CD4-positive, alpha-beta T cell treated with Interleukin-17A for 1 hour (primary cell): ENCODE measurements around the gene GH2.
"Not testable (repeated sequence)": the region's sequence is repeated elsewhere in the genome, so short reads cannot be mapped to it uniquely, and the experiment has no call there.

Experiments
- DNase-seq: peaks from one replicate; pipeline ENCODE4 v3.0.0-alpha.2; 2020

Gene GH2

GRCh38 chr17:63910096-63910495 lies 28.4 kb upstream of the GH2 start:
- DNase-seq, result no peak

DNA sequence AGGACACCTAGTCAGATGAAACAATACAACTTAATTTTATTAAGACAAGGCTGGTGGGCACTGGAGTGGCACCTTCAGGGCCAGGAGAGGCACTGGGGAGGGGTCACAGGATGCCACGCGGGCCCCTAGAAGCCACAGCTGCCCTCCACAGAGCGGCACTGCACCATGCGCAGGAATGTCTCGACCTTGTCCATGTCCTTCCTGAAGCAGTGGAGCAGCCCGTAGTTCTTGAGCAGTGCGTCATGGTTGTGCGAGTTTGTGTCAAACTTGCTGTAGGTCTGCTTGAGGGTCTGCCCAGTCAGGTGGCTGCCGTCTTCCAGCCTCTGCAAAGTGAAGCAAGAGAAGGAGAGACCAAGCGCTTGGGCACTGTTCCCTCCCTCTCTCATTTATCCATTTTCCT lies 27.8 kb upstream of the GH2 start:
- DNase-seq, result not testable (repeated sequence)

DNA sequence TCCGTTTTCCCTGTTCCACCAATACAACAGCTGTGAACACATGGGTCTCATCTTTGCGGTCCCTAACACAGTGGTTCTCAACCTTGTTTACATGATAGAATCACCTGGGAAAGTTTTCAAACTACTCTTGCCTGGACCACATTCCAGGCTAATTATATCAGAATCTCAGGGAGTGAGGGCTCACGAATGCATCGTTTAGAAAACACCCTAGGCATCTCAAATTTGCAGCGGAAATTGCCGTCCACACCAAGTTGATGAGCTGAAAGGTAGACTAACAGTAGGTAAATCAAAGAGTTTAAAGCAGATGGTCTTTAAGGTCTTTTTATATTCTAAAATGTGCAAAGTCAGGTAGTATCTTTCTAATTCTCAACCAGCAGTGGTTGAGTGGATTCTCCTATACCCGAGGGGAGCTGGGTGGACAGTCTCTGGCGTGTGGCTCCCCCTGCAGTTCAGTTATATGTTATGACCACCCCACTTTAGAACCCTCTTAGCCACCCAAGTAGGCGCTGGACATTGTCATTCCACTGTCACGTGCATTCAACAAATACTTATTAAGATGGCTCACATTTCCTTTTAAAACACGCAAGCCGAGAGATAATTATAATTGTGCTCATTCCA lies 25.5 kb upstream of the GH2 start:
- DNase-seq, result not testable (repeated sequence)

GRCh38 chr17:63904796-63905195 lies 23.1 kb upstream of the GH2 start:
- DNase-seq, result not testable (repeated sequence)

DNA sequence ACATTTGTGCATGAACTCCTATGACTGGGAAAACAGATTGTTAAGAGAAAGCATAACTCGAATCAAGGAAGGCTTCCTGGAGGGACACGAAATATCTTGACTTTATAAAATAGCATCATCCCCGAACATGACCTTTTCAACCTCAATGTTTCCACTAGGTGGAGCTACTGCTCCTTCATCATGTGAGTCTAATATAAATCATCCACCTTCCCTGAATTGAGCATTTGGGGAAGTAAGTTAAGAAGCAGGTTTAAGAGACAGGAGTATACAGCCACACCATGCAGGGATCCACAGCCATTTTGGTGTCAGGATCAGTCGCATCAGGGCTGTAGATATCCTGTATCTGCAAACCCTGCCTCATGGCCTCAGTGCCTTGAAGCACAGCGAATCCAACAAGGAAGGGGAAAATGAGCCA lies 22.1 kb upstream of the GH2 start:
- peak; percentile 66 for DNase-seq

DNA sequence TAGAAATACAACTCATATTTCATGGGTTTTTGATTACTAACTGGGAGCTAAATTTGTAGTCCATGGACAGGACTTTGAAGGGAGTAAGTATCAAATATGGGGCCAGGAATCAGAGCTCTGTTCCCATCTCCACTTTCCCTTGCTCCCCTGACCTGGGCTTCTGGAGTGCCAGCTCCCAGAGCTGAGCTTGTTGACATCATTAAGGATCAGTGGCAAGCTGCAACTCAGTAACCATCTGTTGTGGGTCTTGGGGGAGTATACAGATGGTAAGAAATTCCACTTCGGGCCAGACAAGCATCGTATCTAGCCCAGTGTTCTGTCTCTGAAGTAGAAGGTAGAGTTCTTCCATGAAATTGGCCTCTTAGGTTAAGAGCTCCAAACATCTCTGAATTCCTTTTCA lies 20.2 kb upstream of the GH2 start:
- not testable (repeated sequence) for DNase-seq

DNA sequence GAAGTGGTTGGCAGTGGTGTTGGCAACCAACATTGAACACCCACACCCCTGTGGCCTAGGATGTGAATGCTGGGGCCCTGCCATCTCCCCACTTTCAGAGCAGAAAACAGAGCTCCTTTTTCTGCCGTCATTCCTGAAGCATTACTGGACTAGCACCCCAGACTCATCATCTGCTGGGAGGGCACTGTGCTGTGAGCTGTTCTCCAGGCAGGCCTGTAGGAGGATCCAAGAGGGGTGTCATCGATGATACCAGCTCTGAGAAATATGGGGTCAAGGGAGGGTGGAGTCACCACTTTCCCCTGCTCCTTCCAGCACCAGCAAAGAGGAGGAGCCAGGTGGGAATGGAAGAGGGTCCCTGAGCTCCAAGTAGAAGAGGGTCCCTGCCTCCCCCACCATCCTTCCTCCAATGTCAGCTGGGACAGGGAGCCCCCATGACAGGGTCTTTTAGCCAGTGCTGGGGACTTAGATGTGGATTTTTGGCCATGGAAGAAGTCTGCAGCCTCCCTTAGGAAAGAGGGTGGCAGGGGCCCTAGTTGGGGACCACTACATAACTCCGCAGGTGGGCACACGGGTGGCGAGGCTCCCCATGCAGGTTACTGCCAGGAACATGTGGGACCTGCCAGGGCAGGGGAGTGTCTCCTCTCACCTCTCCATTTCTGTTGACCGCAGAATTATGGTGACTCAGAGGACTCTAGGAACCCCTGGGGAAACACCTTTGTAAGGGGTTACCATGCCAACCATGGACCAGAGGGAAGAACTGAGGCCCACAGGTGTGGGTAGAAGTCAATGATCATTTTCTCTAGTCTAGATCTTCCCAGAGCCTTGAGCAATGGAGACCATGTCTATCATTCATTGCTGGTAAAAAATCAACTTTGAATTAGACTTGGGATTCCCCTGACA lies 17.4 kb upstream of the GH2 start:
- peak; percentile 50 for DNase-seq

GRCh38 chr17:63896524-63897354 lies 15.0 kb upstream of the GH2 start, which contains the start of gene CSH1:
CSH1 (minus strand) TSS chr17:63896574; CDS start chr17:63896511, 63 bp downstream.
- not testable (repeated sequence) for DNase-seq

DNA sequence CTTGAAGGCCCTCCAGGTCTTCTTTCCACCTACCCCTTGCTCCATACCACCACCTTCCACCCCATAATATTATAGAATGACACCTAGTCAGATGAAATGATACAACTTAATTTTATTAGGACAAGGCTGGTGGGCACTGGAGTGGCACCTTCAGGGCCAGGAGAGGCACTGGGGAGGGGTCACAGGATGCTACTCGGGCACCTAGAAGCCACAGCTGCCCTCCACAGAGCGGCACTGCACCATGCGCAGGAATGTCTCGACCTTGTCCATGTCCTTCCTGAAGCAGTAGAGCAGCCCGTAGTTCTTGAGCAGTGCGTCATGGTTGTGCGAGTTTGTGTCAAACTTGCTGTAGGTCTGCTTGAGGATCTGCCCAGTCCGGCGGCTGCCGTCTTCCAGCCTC lies 13.1 kb upstream of the GH2 start:
- DNase-seq, result not testable (repeated sequence)

- not testable (repeated sequence) for DNase-seq
Observed at GRCh38 chr17:63894021-63894420, 12.3 kb upstream of the GH2 start.

DNA sequence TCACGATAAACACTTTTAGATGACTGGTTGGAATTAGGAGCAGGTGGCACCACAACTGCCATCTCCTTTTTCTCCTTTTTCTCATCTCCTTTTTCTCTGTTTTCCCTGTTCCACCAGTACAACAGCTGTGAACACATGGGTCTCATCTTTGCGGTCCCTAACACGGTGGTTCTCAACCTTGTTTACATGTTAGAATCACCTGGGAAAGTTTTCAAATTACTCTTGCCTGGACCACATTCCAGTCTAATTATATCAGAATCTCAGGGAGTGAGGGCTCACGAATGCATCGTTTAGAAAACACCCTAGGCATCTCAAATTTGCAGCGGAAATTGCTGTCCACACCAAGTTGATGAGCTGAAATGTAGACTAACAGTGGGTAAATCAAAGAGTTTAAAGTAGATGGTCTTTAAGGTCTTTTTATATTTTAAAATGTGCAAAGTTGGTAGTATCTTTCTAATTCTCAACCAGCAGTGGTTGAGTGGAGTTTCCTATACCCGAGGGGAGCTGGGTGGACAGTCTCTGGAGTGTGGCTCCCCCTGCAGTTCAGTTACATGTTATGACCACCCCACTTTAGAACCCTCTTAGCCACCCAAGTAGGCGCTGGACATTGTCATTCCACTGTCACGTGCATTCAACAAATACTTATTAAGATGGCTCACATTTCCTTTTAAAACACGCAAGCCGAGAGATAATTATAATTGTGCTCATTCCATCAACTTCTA lies 10.7 kb upstream of the GH2 start:
- DNase-seq, result not testable (repeated sequence)

DNA sequence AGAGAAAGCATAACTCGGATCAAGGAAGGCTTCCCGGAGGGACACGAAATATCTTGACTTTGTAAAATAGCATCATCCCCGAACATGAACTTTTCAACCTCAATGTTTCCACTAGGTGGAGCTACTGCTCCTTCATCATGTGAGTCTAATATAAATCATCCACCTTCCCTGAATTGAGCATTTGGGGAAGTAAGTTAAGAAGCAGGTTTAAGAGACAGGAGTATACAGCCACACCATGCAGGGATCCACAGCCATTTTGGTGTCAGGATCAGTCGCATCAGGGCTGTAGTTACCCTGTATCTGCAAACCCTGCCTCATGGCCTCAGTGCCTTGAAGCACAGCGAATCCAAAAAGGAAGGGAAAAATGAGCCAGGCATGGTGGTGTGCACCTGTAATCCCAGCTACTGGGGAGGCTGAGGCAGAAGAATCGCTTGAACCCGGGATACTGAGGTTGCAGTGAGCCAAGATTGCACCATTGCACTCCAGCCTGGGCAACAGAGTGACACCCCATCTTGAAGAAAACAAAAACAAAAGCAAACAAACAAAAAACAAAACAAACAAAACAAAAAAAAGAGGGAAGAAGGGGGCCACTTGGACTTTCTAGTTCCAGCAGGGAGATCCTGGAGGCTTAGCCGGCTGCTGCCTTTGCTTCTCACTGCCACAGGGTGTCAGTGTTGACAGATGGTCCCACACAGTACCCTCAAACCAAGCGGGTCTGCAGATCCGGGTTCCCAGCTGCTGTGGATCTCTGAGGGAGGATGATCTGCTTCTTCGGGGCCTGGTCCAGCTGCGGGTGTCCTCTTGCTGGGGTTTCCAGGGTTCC lies 7.5 kb upstream of the GH2 start:
- peak; percentile 39 for DNase-seq

DNA sequence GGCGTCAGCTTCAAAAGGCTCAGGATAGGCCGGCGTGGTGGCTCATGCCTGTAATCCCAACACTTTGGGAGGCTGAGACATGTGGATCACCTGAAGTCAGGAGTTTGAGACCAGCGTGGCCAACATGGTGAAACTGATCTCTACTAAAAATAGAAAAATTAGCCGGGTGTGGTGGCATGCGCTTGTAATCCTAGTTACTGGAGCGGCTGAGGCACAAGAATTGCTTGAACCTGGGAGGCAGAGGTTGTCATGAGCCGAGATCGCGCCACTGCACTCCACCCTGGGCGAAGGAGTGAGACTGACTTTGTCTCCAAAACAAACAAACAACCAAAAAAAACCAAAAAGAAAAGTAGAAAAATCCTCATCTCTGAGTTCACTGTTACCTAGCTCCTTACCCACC lies 3.4 kb upstream of the GH2 start:
- DNase-seq, result not testable (repeated sequence)

DNA sequence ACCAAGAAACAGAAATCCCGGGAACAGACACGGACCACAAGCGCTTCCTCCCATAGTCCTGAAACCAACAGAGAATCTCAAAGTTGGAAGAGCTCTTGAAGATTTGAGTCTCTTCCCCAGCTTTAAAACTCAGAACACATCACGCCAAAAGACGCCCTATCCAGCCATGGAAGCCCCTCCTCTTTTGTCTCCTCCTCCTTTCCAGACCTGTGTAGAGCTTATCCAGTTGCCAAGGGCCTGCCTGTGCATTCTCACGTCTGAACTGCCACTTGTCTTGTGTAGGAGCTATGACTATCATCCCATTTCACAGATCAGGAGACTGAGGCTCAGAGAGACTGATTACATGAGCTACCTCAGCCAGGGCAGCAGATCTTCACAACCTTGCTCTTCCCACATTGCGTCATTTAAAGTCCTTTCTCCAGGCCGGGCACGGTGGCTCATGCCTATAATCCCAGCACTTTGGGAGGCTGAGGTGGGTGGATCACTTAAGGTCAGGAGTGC lies 932 bp upstream of the GH2 start:
- DNase-seq, result not testable (repeated sequence)

GRCh38 chr17:63881337-63881736 lies 407 bp downstream of the GH2 start:
- not testable (repeated sequence) for DNase-seq

DNA sequence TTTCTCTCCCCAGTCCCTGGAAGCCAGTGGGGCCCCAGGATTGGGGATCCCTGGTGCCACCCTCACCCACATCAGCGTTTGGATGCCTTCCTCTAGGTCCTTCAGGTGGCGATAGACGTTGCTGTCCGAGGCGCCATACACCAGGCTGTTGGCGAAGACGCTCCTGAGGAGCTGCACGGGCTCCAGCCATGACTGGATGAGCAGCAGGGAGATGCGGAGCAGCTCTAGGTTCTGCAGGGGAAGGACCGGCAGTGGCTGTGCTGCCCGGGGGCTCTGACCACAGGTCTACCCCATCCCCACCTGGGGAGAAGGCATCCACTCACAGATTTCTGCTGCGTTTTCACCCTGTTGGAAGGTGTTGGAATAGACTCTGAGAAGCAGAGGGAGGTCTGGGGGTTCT lies 1.0 kb downstream of the GH2 start:
- DNase-seq, result no peak

- DNase-seq, result not testable (repeated sequence)
Observed at GRCh38 chr17:63878413-63878812, 3.3 kb downstream of the GH2 start.

- not testable (repeated sequence) for DNase-seq
Observed at GRCh38 chr17:63874693-63875092, 7.1 kb downstream of the GH2 start.

DNA sequence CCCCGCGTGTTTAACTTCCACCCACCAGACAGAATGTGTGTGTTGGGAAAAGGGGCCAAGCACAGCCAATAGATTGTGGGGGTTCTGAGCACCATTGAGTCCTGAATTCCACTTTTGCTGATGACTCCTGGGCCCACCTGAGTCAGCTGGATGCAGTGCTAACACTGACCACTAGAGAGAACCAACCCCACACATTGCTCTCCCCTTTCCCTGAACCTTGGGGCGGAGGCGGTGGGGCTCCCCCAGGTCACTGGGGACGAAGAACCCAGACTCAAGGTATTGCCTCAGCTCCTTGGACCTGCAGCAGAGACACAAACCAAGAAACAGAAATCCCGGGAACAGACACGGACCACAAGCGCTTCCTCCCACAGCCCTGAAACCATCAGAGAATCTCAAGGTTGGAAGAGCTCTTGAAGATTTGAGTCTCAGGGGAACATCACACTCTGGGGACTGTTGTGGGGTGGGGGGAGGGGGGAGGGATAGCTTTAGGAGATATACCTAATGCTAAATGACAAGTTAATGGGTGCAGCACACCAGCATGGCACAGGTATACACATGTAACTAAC lies 7.6 kb downstream of the GH2 start:
- DNase-seq, result not testable (repeated sequence)

GRCh38 chr17:63873577-63873976 lies 8.2 kb downstream of the GH2 start, which contains the start of gene CSH2:
CSH2 (minus strand) TSS chr17:63873677; CDS start chr17:63873614, 63 bp downstream.
- DNase-seq, result not testable (repeated sequence)
